B cell (primary cell): ENCODE results near the gene CLASP2. TPM values are rescaled to one million over a fixed set of nuclear protein-coding genes. Genes with fewer than 3 reads are reported as not detected.

Source experiments
- ATAC-seq: fragments of 200-7000 bp; cut with Tn5 transposase; one replicate; pipeline ENCODE4 v1.10.0; 2021; ENCODE audit warnings: low read depth, mild to moderate bottlenecking, moderate number of reproducible peaks, moderate library complexity
- CTCF ChIA-PET: fragments of 350-600 bp; sonication (Branson Sonifier 250); formaldehyde crosslinking; loops from one replicate; lab custom pipeline; 2021; ENCODE audit warnings: antibody characterized with exemption, inconsistent platforms; lab: Charles Lee
- POLR2A ChIA-PET: fragments of 350-600 bp; sonication (Branson Sonifier 250); formaldehyde crosslinking; loops from one replicate; lab custom pipeline; 2021; ENCODE audit warnings: antibody characterized with exemption; lab: Charles Lee
- DNase-seq: peaks from one replicate; pipeline ENCODE4 v3.0.0; 2013
- H2AFZ ChIP-seq: 2 replicates; pipeline ENCODE4 v1.6.1; 2012; ENCODE audit warnings: mild to moderate bottlenecking, low read depth, low read length; ENCODE audit not compliant: insufficient read depth, poor library complexity, severe bottlenecking
- H3K27ac ChIP-seq, 2 donors: 1 replicate in 1 of 2; 2 replicates in 1 of 2; pipeline ENCODE4 v1.5.1; 2012 to 2013; ENCODE audit warnings: low read length in 2 of 2, mild to moderate bottlenecking in 2 of 2, moderate library complexity in 1 of 2
- H3K27me3 ChIP-seq, 4 experiments: fragments of 200-600 bp in 1 of 4; sonication (generic) in 1 of 4; replicated peaks in 1 of 4; 1 replicate in 2 of 4; 2 replicates in 2 of 4; pipeline versions ENCODE4 v1.6.1 to v1.7.0; 2013 to 2016; ENCODE audit warnings: low read length in 3 of 4, mild to moderate bottlenecking in 2 of 4, mixed read lengths in 1 of 4, moderate library complexity in 1 of 4; ENCODE audit not compliant: insufficient read depth in 4 of 4, control insufficient read depth in 3 of 4; ENCODE audit errors: control extremely low read depth in 1 of 4
- H3K36me3 ChIP-seq, 2 experiments: replicated peaks in 1 of 2; 1 replicate in 1 of 2; 2 replicates in 1 of 2; pipeline versions ENCODE4 v1.6.1 to v1.7.1; 2013; ENCODE audit warnings: low read length in 1 of 2; ENCODE audit not compliant: insufficient read depth in 2 of 2, control insufficient read depth in 1 of 2; ENCODE audit errors: control extremely low read depth in 1 of 2, extremely low read depth in 1 of 2
- H3K4me1 ChIP-seq, 2 donors: fragments of 200-600 bp in 1 of 2; sonication (generic) in 1 of 2; 1 replicate in 1 of 2; 2 replicates in 1 of 2; pipeline versions ENCODE4 v1.5.1 to v1.6.1; 2013 to 2017; ENCODE audit warnings: low read length in 2 of 2; ENCODE audit not compliant: control insufficient read depth in 2 of 2, insufficient read depth in 2 of 2
- H3K4me2 ChIP-seq: replicated peaks from 2 replicates; pipeline ENCODE3; 2012; ENCODE audit warnings: mild to moderate bottlenecking, low read depth, low read length; ENCODE audit not compliant: poor library complexity, severe bottlenecking
- H3K4me3 ChIP-seq, 5 experiments: fragments of 200-600 bp in 1 of 5; sonication (generic) in 1 of 5; 1 replicate in 3 of 5; 2 replicates in 2 of 5; pipeline versions ENCODE4 v1.5.1 to v1.7.0; 2011 to 2016; ENCODE audit warnings: low read length in 4 of 5, mild to moderate bottlenecking in 4 of 5, low read depth in 2 of 5, control low read depth in 1 of 5, moderate library complexity in 1 of 5; ENCODE audit not compliant: insufficient read depth in 1 of 5; ENCODE audit errors: control extremely low read depth in 1 of 5, extremely low read depth in 1 of 5
- H3K79me2 ChIP-seq: fragments of 200-600 bp; sonication (generic); one replicate; pipeline ENCODE4 v1.6.0; 2016; ENCODE audit warnings: low read length; ENCODE audit not compliant: control insufficient read depth, insufficient read depth
- H3K9ac ChIP-seq: fragments of 200-600 bp; sonication (generic); 2 replicates; pipeline ENCODE4 v1.6.1; 2017; ENCODE audit warnings: mild to moderate bottlenecking, low read length, moderate library complexity
- H3K9me3 ChIP-seq, 3 donors: one replicate each; pipeline versions ENCODE4 v1.6.1 to v1.7.1; 2013; ENCODE audit warnings: low read length in 2 of 3; ENCODE audit not compliant: control insufficient read depth in 2 of 3, insufficient read depth in 1 of 3; ENCODE audit errors: control extremely low read depth in 1 of 3
- H4K20me1 ChIP-seq: 2 replicates; pipeline ENCODE4 v1.6.0; 2012; ENCODE audit warnings: mild to moderate bottlenecking, low read length; ENCODE audit not compliant: insufficient read depth, control insufficient read depth, poor library complexity, severe bottlenecking
- H3K27ac Mint-ChIP-seq: one replicate; pipeline ENCODE4 v1.8.0; 2021; ENCODE audit warnings: mixed read lengths
- H3K27me3 Mint-ChIP-seq: one replicate; pipeline ENCODE4 v1.8.0; 2021; ENCODE audit warnings: mixed read lengths
- H3K4me1 Mint-ChIP-seq: one replicate; pipeline ENCODE4 v1.8.0; 2021; ENCODE audit warnings: mixed read lengths
- H3K4me3 Mint-ChIP-seq: one replicate; pipeline ENCODE4 v1.8.0; 2021; ENCODE audit warnings: mixed read lengths
- H3K9me3 Mint-ChIP-seq: one replicate; pipeline ENCODE4 v1.8.0; 2022; ENCODE audit warnings: mixed read lengths; ENCODE audit not compliant: insufficient read depth
- CTCF ChIP-seq: fragments of 200-600 bp; IDR thresholded peaks from one replicate; pipeline ENCODE4 v1.8.0; 2022; ENCODE audit warnings: antibody characterized with exemption, mild to moderate bottlenecking
- EZH2 ChIP-seq: IDR thresholded peaks from 2 replicates; pipeline ENCODE4 v1.6.1; 2012; ENCODE audit warnings: borderline replicate concordance, low read depth, mild to moderate bottlenecking, moderate library complexity, low read length; ENCODE audit not compliant: insufficient read depth, poor library complexity, severe bottlenecking
- WGBS: methylation state at CpG from one replicate; pipeline ENCODE4 v1.1.5; 2013; ENCODE audit warnings: missing lambda C conversion rate; ENCODE audit not compliant: insufficient coverage; 5-methylcytosine and 5-hydroxymethylcytosine counted together
- intact Hi-C: fragments of 100-400 bp; cut with micrococcal nuclease; formaldehyde crosslinking; loops from one replicate; pipeline ENCODE4 v1.10.0; 2022
- polyA plus RNA-seq: library from polyadenylated mRNA; depleted of rRNA; stranded (reverse); fragments of >200 nt; gene quantifications from 2 replicates; pipeline ENCODE4 v1.2.3, GENCODE V29; 2012
- total RNA-seq, 2 donors: library from RNA; stranded (reverse); fragments of 120-200 nt in 1 of 2; gene quantifications; 1 replicate in 1 of 2; 2 replicates in 1 of 2; pipeline versions ENCODE4 v1.2.3 to v1.2.4, GENCODE V29; 2013 to 2022

Gene CLASP2
- total and polyA plus RNA-seq, 2 donors (not counting 1 experiment from before 2014, with no cell fraction given), result 10.7 to 109 TPM

- Histone ChIP-seq H2AFZ (no peak overlapping the region), H3K79me2 (no peaks in the 10 kb centered on the region), H3K4me2 (peak overlapping the region; percentile 34), H3K4me3 (no peak overlapping the region), H4K20me1 (no peaks in the 10 kb centered on the region), H3K4me1 (peaks cover 9 to 10% of the 10 kb centered on the region in 2 donors), H3K9me3 (no peaks in the 10 kb centered on the region), H3K9ac (peak overlapping the region; percentile 31), H3K27ac (peak overlapping the region in 1 of 2 donors; percentile 57), H3K36me3 (peaks cover 5 to 6% of the 10 kb centered on the region in 2 experiments), H3K27me3 (no peaks in the 10 kb centered on the region)
- peak overlapping the region; percentile 54 for H3K27ac Mint-ChIP-seq
- no peak for ATAC-seq
- peaks cover 30% of the 10 kb centered on the region for H3K4me1 Mint-ChIP-seq
- H3K4me3 Mint-ChIP-seq, result peak overlapping the region; percentile 55
- intact Hi-C loops, result no loop called here
- POLR2A ChIA-PET, result no interaction called here
- CTCF ChIA-PET, result interaction anchor here (0.8 kb wide), 1 partner anchor 169 kb away, joined by 3 read pairs; no protein-coding TSS in a partner anchor
- TF ChIP-seq CTCF (no peak), EZH2 (no peak)
- H3K27me3 Mint-ChIP-seq, result no peaks in the 10 kb centered on the region
- DNase-seq, result no peak
- H3K9me3 Mint-ChIP-seq, result no peaks in the 10 kb centered on the region
Observed at GRCh38 chr3:33541918-33542317, 176.1 kb downstream of the CLASP2 start.

DNA sequence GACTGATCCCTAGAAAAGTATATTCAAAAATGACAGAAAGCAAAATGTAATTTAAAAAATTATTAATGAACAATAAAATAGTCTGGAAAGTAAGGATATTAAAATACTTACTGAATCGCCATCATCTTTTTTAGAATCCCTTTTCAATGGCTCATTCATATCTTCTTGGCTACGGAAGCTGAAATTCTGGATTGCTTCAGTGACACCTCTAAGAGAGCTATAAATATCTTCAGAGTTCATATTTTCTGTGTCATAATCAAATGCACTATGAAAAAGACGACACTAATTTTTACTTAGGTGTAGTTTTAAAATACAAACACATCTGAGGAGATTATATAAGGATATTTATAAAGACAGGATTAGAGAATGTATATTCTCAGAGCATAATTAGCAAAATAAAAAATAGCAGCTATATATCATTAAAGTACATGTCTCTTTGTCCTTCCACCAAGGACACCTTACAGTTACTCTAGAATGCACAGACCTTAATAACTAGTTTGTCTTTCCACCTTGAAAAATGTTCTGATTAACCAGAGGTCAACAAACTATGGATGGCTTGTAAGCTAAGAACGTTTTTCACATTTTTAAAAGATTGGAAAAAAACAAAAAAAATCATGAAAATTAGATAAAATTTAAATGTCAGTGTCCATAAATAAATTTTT, 179.2 kb downstream of the CLASP2 start:
- no peak overlapping the region for H3K27ac Mint-ChIP-seq
- Histone ChIP-seq H3K9me3 (no peaks in the 10 kb centered on the region), H3K4me2 (no peak overlapping the region), H3K27ac (no peak overlapping the region), H3K27me3 (no peaks in the 10 kb centered on the region), H3K4me1 (peaks cover 9 to 10% of the 10 kb centered on the region in 2 donors), H3K4me3 (no peak overlapping the region), H3K9ac (no peak overlapping the region), H2AFZ (no peak overlapping the region), H4K20me1 (no peaks in the 10 kb centered on the region), H3K36me3 (peaks cover 1 to 19% of the 10 kb centered on the region in 2 experiments), H3K79me2 (no peaks in the 10 kb centered on the region)
- ChIA-PET CTCF (no interaction called here), POLR2A (interaction anchor here (0.7 kb wide), 1 partner anchor 51 kb away, joined by 4 read pairs; no protein-coding TSS in a partner anchor)
- ATAC-seq (no peak), DNase-seq (no peak)
- intact Hi-C loops, result no loop called here
- no peak overlapping the region for H3K4me3 Mint-ChIP-seq
- H3K9me3 Mint-ChIP-seq, result no peaks in the 10 kb centered on the region
- no CpG with 5 or more reads among the region's 4 CpGs for WGBS
- H3K27me3 Mint-ChIP-seq, result no peaks in the 10 kb centered on the region
- peaks cover 27% of the 10 kb centered on the region for H3K4me1 Mint-ChIP-seq
- no peak for TF ChIP-seq EZH2
- no peak for TF ChIP-seq CTCF
